ENCODE measurements around the gene DEFB128. TPM values are rescaled to one million over a fixed set of nuclear protein-coding genes. Genes with fewer than 3 reads are reported as not detected.

DEFB128 gene
- total and polyA plus RNA-seq, 9 of the 15 experiments (the other 6 are each of a cell fraction or from before 2014, with no cell fraction given), result not detected

- in situ Hi-C loops (cut with MboI), result no loop called here
- Histone ChIP-seq H3K4me3 (no peak overlapping the region), H3K9me3 (replicated peaks; ENCODE audit: control insufficient read depth, insufficient read depth, low read depth, low read length) (no peaks in the 10 kb centered on the region), H3K4me2 (ENCODE audit: insufficient read depth, low read length) (no peak overlapping the region), H3K27me3 (ENCODE audit: control insufficient read depth in 2 of 2, insufficient read depth in 2 of 2, low read length in 2 of 2) (peaks cover 0 to 3% of the 10 kb centered on the region in 2 experiments; a peak in 2 of 5 replicates), H4K20me1 (replicated peaks; ENCODE audit: control insufficient read depth, insufficient read depth, low read length) (no peaks in the 10 kb centered on the region), H3K27ac (ENCODE audit: extremely low read depth, low read depth, low read length) (no peak overlapping the region), H3K36me3 (ENCODE audit: control insufficient read depth, insufficient read depth, low read length) (no peaks in the 10 kb centered on the region), H2AFZ (ENCODE audit: low read depth, low read length) (no peak overlapping the region), H3K9me1 (ENCODE audit: control insufficient read depth, insufficient read depth, low read length) (no peaks in the 10 kb centered on the region), H3K9ac (ENCODE audit: insufficient read depth in 1 of 2, low read depth in 2 of 2, low read length in 2 of 2) (no peak overlapping the region), H3K4me1 (replicated peaks in 1 of 2; ENCODE audit: control insufficient read depth in 2 of 2, insufficient read depth in 2 of 2, low read length in 2 of 2) (no peaks in the 10 kb centered on the region), H3K79me2 (ENCODE audit: control insufficient read depth, insufficient read depth, low read length) (no peaks in the 10 kb centered on the region)
- POLR2A ChIA-PET, result no interaction called here
- no peak for TF ChIP-seq CAMTA2 (CRISPR knock-in tag; conservative IDR thresholded peaks at IDR 0.05)
- TF ChIP-seq MAFK (IDR thresholded peaks at IDR 0.05; ENCODE audit: low read length), result peak; percentile 48; the same call in 1 of the 2 replicates
- peak; percentile 44; the same call in 1 of the 2 replicates for TF ChIP-seq MAFF (IDR thresholded peaks at IDR 0.05; ENCODE audit: low read length)
- 0 out of 2 replicates have a peak, but pooled peaks have one; percentile 10 for TF ChIP-seq MAFG (tag; conservative IDR thresholded peaks at IDR 0.05)
- peak; percentile 62 for TF ChIP-seq ZNF316 (IDR thresholded peaks at IDR 0.05)
- no peak for TF ChIP-seq ZNF511 (CRISPR knock-in tag; IDR thresholded peaks at IDR 0.05)
- no peak for TF ChIP-seq ZHX1 (conservative IDR thresholded peaks at IDR 0.05; ENCODE audit: low read length)
- no TSS peak for BruUV-seq (replicated peaks)
- ATAC-seq (no peak), DNase-seq (ENCODE audit: extremely low read depth in 1 of 4, low spot score in 3 of 4) (no peak), FAIRE-seq (no peak)
- CTCF ChIA-PET (ENCODE audit: low intra/inter-chr PET ratio), result no interaction called here
- WGBS (ENCODE audit: insufficient coverage, low coverage, missing lambda C conversion rate), result 4% methylated on average over 2 of the region's 2 CpGs
- intact Hi-C loops (cut with micrococcal nuclease), result no loop called here
Observed at GRCh38 chr20:214383-214782, 24.9 kb upstream of the DEFB128 start.

Measured in K562 (cell line).